GM23338 (cell line): Measurements from ENCODE around the gene DAGLB.

Source experiments
- CREB1 ChIP-seq: fragments of 250-450 bp; sonication (Bioruptor Pico); IDR thresholded peaks from 2 replicates; pipeline ENCODE4 v1.5.0; 2020; ENCODE audit warnings: low read depth, mild to moderate bottlenecking, moderate library complexity
- EZH2 ChIP-seq: fragments of 200-600 bp; sonication (generic); IDR thresholded peaks from one replicate; pipeline ENCODE4 v1.8.0; 2017; ENCODE audit warnings: antibody characterized with exemption, mild to moderate bottlenecking, low read depth; ENCODE audit not compliant: unreplicated experiment
- EZH2phosphoT487 ChIP-seq: fragments of 200-600 bp; sonication (generic); IDR thresholded peaks from one replicate; pipeline ENCODE4 v1.8.1; 2018; ENCODE audit warnings: antibody characterized with exemption; ENCODE audit not compliant: unreplicated experiment
- JUNB ChIP-seq: IDR thresholded peaks from one replicate; pipeline ENCODE4 v1.6.1; 2016; ENCODE audit warnings: antibody characterized with exemption; ENCODE audit not compliant: unreplicated experiment
- POLR2AphosphoS5 ChIP-seq: IDR thresholded peaks from 2 replicates; pipeline ENCODE4 v1.6.1; 2016; ENCODE audit warnings: antibody characterized with exemption, low read depth
- ZNF331 ChIP-seq: fragments of 250-450 bp; sonication (Bioruptor Pico); IDR thresholded peaks from 2 replicates; pipeline ENCODE4 v1.5.0; 2020; ENCODE audit warnings: low read depth, mild to moderate bottlenecking, moderate library complexity
- TF ChIP-seq, protein P1 (sequence below): IDR thresholded peaks from one replicate; pipeline ENCODE4 v1.6.1; 2018; ENCODE audit warnings: antibody characterized with exemption; ENCODE audit not compliant: unreplicated experiment
- TF ChIP-seq, protein P2 (sequence below), 2 experiments: fragments of 200-600 bp in 1 of 2; sonication (generic) in 1 of 2; conservative IDR thresholded peaks; 2 replicates each; pipeline versions ENCODE4 v1.5.1 to v1.6.1; 2016 to 2017; ENCODE audit warnings: antibody characterized with exemption in 2 of 2, low read depth in 2 of 2, mild to moderate bottlenecking in 2 of 2, moderate library complexity in 1 of 2
- TF ChIP-seq, protein P3 (sequence below): IDR thresholded peaks from 2 replicates; pipeline ENCODE4 v1.6.1; 2016; ENCODE audit warnings: antibody characterized with exemption
- TF ChIP-seq, protein P4 (sequence below): fragments of 250-450 bp; sonication (Bioruptor Pico); IDR thresholded peaks from 2 replicates; pipeline ENCODE4 v1.5.0; 2020; ENCODE audit warnings: mild to moderate bottlenecking, moderate library complexity

DNA sequence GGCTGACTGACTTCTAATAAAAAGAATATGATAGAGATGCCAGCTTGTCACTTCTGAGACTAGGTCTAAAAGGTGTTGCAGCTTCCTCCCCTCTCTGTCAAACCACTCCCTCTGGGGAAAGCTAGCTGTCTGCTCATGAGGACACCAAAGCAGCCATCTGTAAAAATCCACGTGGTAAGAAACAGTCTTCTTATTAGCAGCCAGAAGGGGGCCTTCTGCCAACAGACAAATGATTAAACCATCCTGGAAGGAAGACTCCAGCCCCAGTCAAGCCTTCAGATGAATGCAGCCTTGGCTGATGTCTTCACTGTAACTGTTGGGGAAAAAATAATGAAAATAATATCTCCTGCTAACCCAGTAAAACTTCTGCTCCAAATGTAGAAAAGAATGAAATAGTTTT, 41.9 kb upstream of the DAGLB start:
- TF ChIP-seq EZH2phosphoT487, result no peak
- TF ChIP-seq, protein P1, sequence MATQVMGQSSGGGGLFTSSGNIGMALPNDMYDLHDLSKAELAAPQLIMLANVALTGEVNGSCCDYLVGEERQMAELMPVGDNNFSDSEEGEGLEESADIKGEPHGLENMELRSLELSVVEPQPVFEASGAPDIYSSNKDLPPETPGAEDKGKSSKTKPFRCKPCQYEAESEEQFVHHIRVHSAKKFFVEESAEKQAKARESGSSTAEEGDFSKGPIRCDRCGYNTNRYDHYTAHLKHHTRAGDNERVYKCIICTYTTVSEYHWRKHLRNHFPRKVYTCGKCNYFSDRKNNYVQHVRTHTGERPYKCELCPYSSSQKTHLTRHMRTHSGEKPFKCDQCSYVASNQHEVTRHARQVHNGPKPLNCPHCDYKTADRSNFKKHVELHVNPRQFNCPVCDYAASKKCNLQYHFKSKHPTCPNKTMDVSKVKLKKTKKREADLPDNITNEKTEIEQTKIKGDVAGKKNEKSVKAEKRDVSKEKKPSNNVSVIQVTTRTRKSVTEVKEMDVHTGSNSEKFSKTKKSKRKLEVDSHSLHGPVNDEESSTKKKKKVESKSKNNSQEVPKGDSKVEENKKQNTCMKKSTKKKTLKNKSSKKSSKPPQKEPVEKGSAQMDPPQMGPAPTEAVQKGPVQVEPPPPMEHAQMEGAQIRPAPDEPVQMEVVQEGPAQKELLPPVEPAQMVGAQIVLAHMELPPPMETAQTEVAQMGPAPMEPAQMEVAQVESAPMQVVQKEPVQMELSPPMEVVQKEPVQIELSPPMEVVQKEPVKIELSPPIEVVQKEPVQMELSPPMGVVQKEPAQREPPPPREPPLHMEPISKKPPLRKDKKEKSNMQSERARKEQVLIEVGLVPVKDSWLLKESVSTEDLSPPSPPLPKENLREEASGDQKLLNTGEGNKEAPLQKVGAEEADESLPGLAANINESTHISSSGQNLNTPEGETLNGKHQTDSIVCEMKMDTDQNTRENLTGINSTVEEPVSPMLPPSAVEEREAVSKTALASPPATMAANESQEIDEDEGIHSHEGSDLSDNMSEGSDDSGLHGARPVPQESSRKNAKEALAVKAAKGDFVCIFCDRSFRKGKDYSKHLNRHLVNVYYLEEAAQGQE, result no peak
- TF ChIP-seq, protein P2, sequence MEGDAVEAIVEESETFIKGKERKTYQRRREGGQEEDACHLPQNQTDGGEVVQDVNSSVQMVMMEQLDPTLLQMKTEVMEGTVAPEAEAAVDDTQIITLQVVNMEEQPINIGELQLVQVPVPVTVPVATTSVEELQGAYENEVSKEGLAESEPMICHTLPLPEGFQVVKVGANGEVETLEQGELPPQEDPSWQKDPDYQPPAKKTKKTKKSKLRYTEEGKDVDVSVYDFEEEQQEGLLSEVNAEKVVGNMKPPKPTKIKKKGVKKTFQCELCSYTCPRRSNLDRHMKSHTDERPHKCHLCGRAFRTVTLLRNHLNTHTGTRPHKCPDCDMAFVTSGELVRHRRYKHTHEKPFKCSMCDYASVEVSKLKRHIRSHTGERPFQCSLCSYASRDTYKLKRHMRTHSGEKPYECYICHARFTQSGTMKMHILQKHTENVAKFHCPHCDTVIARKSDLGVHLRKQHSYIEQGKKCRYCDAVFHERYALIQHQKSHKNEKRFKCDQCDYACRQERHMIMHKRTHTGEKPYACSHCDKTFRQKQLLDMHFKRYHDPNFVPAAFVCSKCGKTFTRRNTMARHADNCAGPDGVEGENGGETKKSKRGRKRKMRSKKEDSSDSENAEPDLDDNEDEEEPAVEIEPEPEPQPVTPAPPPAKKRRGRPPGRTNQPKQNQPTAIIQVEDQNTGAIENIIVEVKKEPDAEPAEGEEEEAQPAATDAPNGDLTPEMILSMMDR (conservative IDR thresholded peaks at IDR 0.05; ENCODE audit: low read depth in 2 of 2), result peak; percentile 31 to 33
- no peak for TF ChIP-seq POLR2AphosphoS5
- TF ChIP-seq EZH2, result no peak
- TF ChIP-seq, protein P3, sequence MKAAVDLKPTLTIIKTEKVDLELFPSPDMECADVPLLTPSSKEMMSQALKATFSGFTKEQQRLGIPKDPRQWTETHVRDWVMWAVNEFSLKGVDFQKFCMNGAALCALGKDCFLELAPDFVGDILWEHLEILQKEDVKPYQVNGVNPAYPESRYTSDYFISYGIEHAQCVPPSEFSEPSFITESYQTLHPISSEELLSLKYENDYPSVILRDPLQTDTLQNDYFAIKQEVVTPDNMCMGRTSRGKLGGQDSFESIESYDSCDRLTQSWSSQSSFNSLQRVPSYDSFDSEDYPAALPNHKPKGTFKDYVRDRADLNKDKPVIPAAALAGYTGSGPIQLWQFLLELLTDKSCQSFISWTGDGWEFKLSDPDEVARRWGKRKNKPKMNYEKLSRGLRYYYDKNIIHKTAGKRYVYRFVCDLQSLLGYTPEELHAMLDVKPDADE, result no peak
- TF ChIP-seq CREB1, result no peak
- TF ChIP-seq JUNB, result no peak
- TF ChIP-seq ZNF331 (CRISPR knock-in tag), result no peak
- TF ChIP-seq, protein P4, sequence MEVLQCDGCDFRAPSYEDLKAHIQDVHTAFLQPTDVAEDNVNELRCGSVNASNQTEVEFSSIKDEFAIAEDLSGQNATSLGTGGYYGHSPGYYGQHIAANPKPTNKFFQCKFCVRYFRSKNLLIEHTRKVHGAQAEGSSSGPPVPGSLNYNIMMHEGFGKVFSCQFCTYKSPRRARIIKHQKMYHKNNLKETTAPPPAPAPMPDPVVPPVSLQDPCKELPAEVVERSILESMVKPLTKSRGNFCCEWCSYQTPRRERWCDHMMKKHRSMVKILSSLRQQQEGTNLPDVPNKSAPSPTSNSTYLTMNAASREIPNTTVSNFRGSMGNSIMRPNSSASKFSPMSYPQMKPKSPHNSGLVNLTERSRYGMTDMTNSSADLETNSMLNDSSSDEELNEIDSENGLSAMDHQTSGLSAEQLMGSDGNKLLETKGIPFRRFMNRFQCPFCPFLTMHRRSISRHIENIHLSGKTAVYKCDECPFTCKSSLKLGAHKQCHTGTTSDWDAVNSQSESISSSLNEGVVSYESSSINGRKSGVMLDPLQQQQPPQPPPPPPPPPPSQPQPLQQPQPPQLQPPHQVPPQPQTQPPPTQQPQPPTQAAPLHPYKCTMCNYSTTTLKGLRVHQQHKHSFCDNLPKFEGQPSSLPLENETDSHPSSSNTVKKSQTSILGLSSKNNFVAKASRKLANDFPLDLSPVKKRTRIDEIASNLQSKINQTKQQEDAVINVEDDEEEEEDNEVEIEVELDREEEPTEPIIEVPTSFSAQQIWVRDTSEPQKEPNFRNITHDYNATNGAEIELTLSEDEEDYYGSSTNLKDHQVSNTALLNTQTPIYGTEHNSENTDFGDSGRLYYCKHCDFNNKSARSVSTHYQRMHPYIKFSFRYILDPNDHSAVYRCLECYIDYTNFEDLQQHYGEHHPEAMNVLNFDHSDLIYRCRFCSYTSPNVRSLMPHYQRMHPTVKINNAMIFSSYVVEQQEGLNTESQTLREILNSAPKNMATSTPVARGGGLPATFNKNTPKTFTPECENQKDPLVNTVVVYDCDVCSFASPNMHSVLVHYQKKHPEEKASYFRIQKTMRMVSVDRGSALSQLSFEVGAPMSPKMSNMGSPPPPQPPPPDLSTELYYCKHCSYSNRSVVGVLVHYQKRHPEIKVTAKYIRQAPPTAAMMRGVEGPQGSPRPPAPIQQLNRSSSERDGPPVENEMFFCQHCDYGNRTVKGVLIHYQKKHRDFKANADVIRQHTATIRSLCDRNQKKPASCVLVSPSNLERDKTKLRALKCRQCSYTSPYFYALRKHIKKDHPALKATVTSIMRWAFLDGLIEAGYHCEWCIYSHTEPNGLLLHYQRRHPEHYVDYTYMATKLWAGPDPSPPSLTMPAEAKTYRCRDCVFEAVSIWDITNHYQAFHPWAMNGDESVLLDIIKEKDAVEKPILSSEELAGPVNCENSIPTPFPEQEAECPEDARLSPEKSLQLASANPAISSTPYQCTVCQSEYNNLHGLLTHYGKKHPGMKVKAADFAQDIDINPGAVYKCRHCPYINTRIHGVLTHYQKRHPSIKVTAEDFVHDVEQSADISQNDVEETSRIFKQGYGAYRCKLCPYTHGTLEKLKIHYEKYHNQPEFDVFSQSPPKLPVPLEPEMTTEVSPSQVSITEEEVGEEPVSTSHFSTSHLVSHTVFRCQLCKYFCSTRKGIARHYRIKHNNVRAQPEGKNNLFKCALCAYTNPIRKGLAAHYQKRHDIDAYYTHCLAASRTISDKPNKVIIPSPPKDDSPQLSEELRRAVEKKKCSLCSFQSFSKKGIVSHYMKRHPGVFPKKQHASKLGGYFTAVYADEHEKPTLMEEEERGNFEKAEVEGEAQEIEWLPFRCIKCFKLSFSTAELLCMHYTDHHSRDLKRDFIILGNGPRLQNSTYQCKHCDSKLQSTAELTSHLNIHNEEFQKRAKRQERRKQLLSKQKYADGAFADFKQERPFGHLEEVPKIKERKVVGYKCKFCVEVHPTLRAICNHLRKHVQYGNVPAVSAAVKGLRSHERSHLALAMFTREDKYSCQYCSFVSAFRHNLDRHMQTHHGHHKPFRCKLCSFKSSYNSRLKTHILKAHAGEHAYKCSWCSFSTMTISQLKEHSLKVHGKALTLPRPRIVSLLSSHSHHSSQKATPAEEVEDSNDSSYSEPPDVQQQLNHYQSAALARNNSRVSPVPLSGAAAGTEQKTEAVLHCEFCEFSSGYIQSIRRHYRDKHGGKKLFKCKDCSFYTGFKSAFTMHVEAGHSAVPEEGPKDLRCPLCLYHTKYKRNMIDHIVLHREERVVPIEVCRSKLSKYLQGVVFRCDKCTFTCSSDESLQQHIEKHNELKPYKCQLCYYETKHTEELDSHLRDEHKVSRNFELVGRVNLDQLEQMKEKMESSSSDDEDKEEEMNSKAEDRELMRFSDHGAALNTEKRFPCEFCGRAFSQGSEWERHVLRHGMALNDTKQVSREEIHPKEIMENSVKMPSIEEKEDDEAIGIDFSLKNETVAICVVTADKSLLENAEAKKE (CRISPR knock-in tag), result no peak
